Upper lobe of left lung (tissue), 6 donors: Measurements from ENCODE around the gene PUDP. TPM values are rescaled to one million over a fixed set of nuclear protein-coding genes. Genes with fewer than 3 reads are reported as not detected.

ENCODE experiments used
- ATAC-seq, 2 donors: fragments of 200-7000 bp; cut with Tn5 transposase; one replicate each; pipeline ENCODE4 v1.9.1; 2022; ENCODE audit warnings: mild to moderate bottlenecking in 2 of 2, moderate library complexity in 2 of 2; ENCODE audit not compliant: low FRiP score in 2 of 2
- DNase-seq, 2 donors: peaks; one replicate each; pipeline ENCODE4 v3.0.0-alpha.2; 2019 to 2020
- H3K27ac ChIP-seq, 4 donors: fragments of 200-600 bp; sonication (generic); one replicate each; pipeline ENCODE4 v1.5.1; 2016 to 2019
- H3K27me3 ChIP-seq, 4 donors: fragments of 200-600 bp; sonication (generic); one replicate each; pipeline ENCODE4 v1.5.1; 2017 to 2019
- H3K36me3 ChIP-seq, 4 donors: fragments of 200-600 bp; sonication (generic); one replicate each; pipeline ENCODE4 v1.5.1; 2016 to 2019
- H3K4me1 ChIP-seq, 4 donors: fragments of 200-600 bp; sonication (generic); one replicate each; pipeline ENCODE4 v1.5.1; 2018 to 2019
- H3K4me3 ChIP-seq, 4 donors: fragments of 200-600 bp; sonication (generic); one replicate each; pipeline ENCODE4 v1.5.1; 2017 to 2019; ENCODE audit warnings: mild to moderate bottlenecking in 2 of 4, moderate library complexity in 1 of 4
- H3K9me3 ChIP-seq, 4 donors: fragments of 200-600 bp; sonication (generic); one replicate each; pipeline ENCODE4 v1.5.1; 2018 to 2019
- CTCF ChIP-seq, 6 experiments: fragments of 450-650 bp in 4 of 6; fragments of 200-600 bp in 2 of 6; sonication (generic) in 2 of 6; IDR thresholded peaks; one replicate each; pipeline ENCODE4 v1.5.1; 2016 to 2019; ENCODE audit warnings: antibody characterized with exemption in 6 of 6
- EP300 ChIP-seq, 4 donors: sonication (generic); formaldehyde crosslinking; IDR thresholded peaks; one replicate each; pipeline ENCODE4 v1.5.1; 2017; ENCODE audit warnings: antibody characterized with exemption in 4 of 4, control low read depth in 2 of 4
- POLR2A ChIP-seq, 4 donors: fragments of 450-650 bp; IDR thresholded peaks; one replicate each; pipeline ENCODE4 v1.5.1; 2016 to 2017; ENCODE audit warnings: antibody characterized with exemption in 4 of 4, mild to moderate bottlenecking in 2 of 4
- POLR2AphosphoS5 ChIP-seq, 2 donors: sonication (generic); formaldehyde crosslinking; IDR thresholded peaks; one replicate each; pipeline ENCODE4 v1.5.1; 2017; ENCODE audit warnings: antibody characterized with exemption in 2 of 2
- WGBS, 2 donors: methylation state at CpG; one replicate each; pipeline ENCODE4 v1.1.5; 2017 to 2018; 5-methylcytosine and 5-hydroxymethylcytosine counted together
- total RNA-seq, 6 donors: library from RNA; depleted of rRNA in 4 of 6; stranded (reverse); fragments of >200 nt in 4 of 6; gene quantifications; one replicate each; pipeline versions ENCODE4 v1.1.0 to v1.2.1, GENCODE V29; 2016 to 2021
- donor health status: DM: no; HTN: no; CAD: no; lungs with moderate emphysema.
- donor health status: DM: no; HTN: yes; CAD: no; lungs with severe emphysema.

Gene PUDP
- total RNA-seq, 6 donors from 2014 or later = 15.0 to 48.2 (median 25.8) TPM

GRCh38 chrX:7154041-7154597 is 6.2 kb upstream of the PUDP start:
- no peaks in the 10 kb centered on the region for H3K27me3 ChIP-seq
- H3K27ac ChIP-seq = no peak overlapping the region
- DNase-seq = no peak
- ATAC-seq = no peak
- 70 to 71% methylated on average over 3 to 7 of the region's 7 CpGs for WGBS, 2 donors
- no peaks in the 10 kb centered on the region for H3K4me1 ChIP-seq
- H3K4me3 ChIP-seq = no peak overlapping the region
- H3K36me3 ChIP-seq = no peaks in the 10 kb centered on the region
- TF ChIP-seq POLR2A (IDR thresholded peaks at IDR 0.05) (no peak), POLR2AphosphoS5 (IDR thresholded peaks at IDR 0.05) (no peak), EP300 (IDR thresholded peaks at IDR 0.05) (no peak), CTCF (IDR thresholded peaks at IDR 0.05) (no peak)
- H3K9me3 ChIP-seq = no peaks in the 10 kb centered on the region

- no peaks in the 10 kb centered on the region for H3K36me3 ChIP-seq
- no peak for ATAC-seq
- H3K4me3 ChIP-seq = no peak overlapping the region
- no peaks in the 10 kb centered on the region for H3K27me3 ChIP-seq
- H3K27ac ChIP-seq = no peak overlapping the region
- 65 to 74% methylated on average over 2 of the region's 2 CpGs for WGBS, 2 donors
- TF ChIP-seq POLR2AphosphoS5 (IDR thresholded peaks at IDR 0.05) (no peak), CTCF (IDR thresholded peaks at IDR 0.05) (no peak), POLR2A (IDR thresholded peaks at IDR 0.05) (no peak), EP300 (IDR thresholded peaks at IDR 0.05) (no peak)
- DNase-seq = no peak
- H3K4me1 ChIP-seq = peaks cover 0 to 5% (median 1%) of the 10 kb centered on the region in 4 donors
- H3K9me3 ChIP-seq = no peaks in the 10 kb centered on the region
Measured at GRCh38 chrX:7153231-7153630, 5.3 kb upstream of the PUDP start.

- Histone ChIP-seq H3K27ac (no peak overlapping the region), H3K27me3 (no peaks in the 10 kb centered on the region), H3K4me1 (peaks cover 4 to 27% (median 21%) of the 10 kb centered on the region in 4 donors), H3K4me3 (no peak overlapping the region), H3K9me3 (no peaks in the 10 kb centered on the region), H3K36me3 (no peaks in the 10 kb centered on the region)
- ATAC-seq (no peak), DNase-seq (no peak)
- TF ChIP-seq CTCF (IDR thresholded peaks at IDR 0.05) (no peak), POLR2A (IDR thresholded peaks at IDR 0.05) (no peak), POLR2AphosphoS5 (IDR thresholded peaks at IDR 0.05) (no peak), EP300 (IDR thresholded peaks at IDR 0.05) (no peak)
- WGBS, 2 donors = 62 to 81% methylated on average over 5 of the region's 5 CpGs
Measured at GRCh38 chrX:7149411-7149810, 1.5 kb upstream of the PUDP start.

GRCh38 chrX:7147413-7147977 is 458 bp downstream of the PUDP start, which contains the start of gene STS:
Gene STS (plus strand): TSS chrX:7147712. CDS start chrX:7253200, 105,488 bp downstream.
- no peaks in the 10 kb centered on the region for H3K9me3 ChIP-seq
- WGBS, 2 donors = 3% methylated on average over 9 of the region's 61 CpGs; no CpG with 5 or more reads in 1 of the 2 donors
- H3K4me3 ChIP-seq = peak within 1 kb of the TSS; percentile 75 to 93 (median 88)
- peaks cover 4 to 27% (median 21%) of the 10 kb centered on the region in 4 donors for H3K4me1 ChIP-seq
- H3K36me3 ChIP-seq = no peaks in the 10 kb centered on the region
- H3K27ac ChIP-seq = peak within 1 kb of the TSS; percentile 87 to 96 (median 91)
- no peaks in the 10 kb centered on the region for H3K27me3 ChIP-seq
- no peak for TF ChIP-seq CTCF (IDR thresholded peaks at IDR 0.05)
- TF ChIP-seq POLR2AphosphoS5 (IDR thresholded peaks at IDR 0.05) = no peak
- TF ChIP-seq EP300 (IDR thresholded peaks at IDR 0.05) = no peak
- TF ChIP-seq POLR2A (IDR thresholded peaks at IDR 0.05) = no peak
- ATAC-seq (peak; percentile 35 to 79), DNase-seq (peak in 1 of 2 donors; percentile 37)
